ENCODE data around the gene SCPEP1. TPM values are rescaled to one million over a fixed set of nuclear protein-coding genes. Genes with fewer than 3 reads are reported as not detected.
A peak's percentile ranks its signal among the peaks of the same experiment; 100 is the strongest.

Gene SCPEP1
- total RNA-seq, 1 donor from 2014 or later, result 137 TPM

DNA sequence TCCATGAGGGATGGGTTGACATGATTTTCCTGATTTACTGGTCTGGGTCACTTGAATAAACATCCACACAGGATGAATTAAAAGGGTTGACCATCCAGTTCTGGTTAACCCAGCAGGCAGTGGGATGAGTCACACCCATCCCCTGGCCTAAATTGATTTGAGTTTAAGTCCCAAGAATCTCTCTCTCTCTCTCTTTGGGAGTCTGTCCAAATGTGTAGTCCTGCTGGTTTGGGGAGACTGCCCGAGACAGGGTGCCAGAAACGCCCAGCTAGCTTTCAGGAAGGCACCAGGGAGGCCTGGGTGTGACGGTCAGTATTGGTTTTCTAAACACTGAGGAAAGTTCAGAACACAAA is 38.8 kb downstream of the SCPEP1 start:
- Histone ChIP-seq H3K4me3 (ENCODE audit: low read depth, low read length) (no peak overlapping the region), H3K27me3 (ENCODE audit: control insufficient read depth, insufficient read depth, low read length) (no peaks in the 10 kb centered on the region), H3K36me3 (ENCODE audit: control insufficient read depth, insufficient read depth, low read length) (no peaks in the 10 kb centered on the region)
- peak; percentile 66 for FAIRE-seq
- peak; percentile 57 for DNase-seq (ENCODE audit: low read depth)
- TF ChIP-seq, protein P1, sequence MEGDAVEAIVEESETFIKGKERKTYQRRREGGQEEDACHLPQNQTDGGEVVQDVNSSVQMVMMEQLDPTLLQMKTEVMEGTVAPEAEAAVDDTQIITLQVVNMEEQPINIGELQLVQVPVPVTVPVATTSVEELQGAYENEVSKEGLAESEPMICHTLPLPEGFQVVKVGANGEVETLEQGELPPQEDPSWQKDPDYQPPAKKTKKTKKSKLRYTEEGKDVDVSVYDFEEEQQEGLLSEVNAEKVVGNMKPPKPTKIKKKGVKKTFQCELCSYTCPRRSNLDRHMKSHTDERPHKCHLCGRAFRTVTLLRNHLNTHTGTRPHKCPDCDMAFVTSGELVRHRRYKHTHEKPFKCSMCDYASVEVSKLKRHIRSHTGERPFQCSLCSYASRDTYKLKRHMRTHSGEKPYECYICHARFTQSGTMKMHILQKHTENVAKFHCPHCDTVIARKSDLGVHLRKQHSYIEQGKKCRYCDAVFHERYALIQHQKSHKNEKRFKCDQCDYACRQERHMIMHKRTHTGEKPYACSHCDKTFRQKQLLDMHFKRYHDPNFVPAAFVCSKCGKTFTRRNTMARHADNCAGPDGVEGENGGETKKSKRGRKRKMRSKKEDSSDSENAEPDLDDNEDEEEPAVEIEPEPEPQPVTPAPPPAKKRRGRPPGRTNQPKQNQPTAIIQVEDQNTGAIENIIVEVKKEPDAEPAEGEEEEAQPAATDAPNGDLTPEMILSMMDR (IDR thresholded peaks at IDR 0.05; ENCODE audit: insufficient read depth, low read length, severe bottlenecking), result no peak

DNA sequence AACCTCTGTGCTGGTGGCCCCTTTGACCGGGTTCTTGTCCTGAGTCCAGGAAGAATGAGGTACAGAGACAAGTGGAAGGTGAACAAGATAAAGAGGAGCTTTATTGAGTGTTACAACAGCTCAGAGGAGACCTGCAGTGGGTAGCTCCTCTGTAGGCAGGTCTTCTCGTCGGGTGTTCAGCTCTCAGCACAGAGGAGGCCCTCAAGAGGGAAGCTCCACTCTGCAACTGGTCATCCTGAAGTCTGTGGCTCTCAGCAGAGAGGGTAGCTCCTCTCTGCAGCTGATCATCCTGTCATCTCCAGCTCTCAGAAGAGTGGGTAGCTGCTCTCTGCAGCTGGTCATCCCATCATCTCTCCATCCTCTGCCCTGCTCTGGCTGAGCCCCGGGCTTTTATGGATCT is 39.7 kb downstream of the SCPEP1 start:
- H3K27me3 ChIP-seq (ENCODE audit: control insufficient read depth, insufficient read depth, low read length), result no peaks in the 10 kb centered on the region
- FAIRE-seq, result no peak
- DNase-seq (ENCODE audit: low read depth), result no peak
- no peaks in the 10 kb centered on the region for H3K36me3 ChIP-seq (ENCODE audit: control insufficient read depth, insufficient read depth, low read length)
- H3K4me3 ChIP-seq (ENCODE audit: low read depth, low read length), result no peak overlapping the region
- TF ChIP-seq, protein P1 (IDR thresholded peaks at IDR 0.05; ENCODE audit: insufficient read depth, low read length, severe bottlenecking), result no peak

DNA sequence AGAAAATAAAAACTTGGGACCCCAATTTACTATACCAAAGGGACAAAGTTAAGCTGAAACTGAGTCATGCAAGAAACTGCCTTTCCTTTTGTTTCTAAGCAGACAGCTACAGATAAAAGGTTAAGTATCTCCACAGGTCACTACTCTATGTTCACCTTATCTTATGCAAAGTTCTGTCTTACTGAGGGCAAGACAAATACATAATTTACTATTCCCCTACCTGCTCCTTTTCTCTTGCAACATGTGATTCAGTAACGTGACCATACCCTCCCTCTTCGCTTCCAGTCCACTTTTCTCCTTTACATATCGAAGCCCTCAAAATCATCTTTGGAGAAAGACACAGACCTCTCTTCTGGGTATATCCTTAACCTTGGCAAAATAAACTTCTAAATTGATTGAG is 42.3 kb downstream of the SCPEP1 start:
- Histone ChIP-seq H3K36me3 (ENCODE audit: control insufficient read depth, insufficient read depth, low read length) (no peaks in the 10 kb centered on the region), H3K4me3 (ENCODE audit: low read depth, low read length) (no peak overlapping the region), H3K27me3 (ENCODE audit: control insufficient read depth, insufficient read depth, low read length) (no peaks in the 10 kb centered on the region)
- TF ChIP-seq, protein P1 (IDR thresholded peaks at IDR 0.05; ENCODE audit: insufficient read depth, low read length, severe bottlenecking), result no peak
- DNase-seq (ENCODE audit: low read depth) (no peak), FAIRE-seq (no peak)

DNA sequence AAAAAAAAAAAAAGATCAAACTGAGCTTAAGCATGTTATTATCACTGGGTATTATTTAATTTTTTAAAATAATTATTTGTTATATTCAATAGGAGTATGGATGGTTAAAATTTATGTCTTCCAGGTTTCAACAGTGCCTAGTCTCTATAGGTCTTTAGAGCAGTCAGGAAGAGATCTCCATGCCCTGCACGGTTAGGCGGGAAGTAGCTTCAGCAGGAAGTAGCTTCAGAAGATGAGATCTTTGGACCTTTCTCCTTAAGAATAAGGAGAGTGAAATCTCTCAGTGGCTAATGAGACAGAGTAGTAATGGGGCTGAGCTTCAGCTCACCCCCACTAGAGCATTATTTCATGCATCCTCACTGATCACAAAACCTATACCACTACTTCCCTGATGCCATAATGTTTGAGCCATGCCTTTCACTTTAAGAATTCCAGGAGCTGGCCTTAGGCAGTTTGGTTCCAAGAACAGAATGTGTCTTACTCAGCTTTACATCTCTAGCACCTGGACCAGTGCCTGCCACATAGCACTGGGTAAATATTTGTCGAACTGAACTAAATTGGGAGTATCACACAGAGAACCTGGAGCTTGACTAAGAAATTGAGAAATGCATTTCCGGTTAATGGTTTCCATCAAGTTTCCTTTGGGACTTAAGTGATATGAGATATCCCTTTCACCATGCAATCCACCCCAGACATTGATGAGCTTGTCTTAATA is 43.5 kb downstream of the SCPEP1 start:
- TF ChIP-seq, protein P1 (IDR thresholded peaks at IDR 0.05; ENCODE audit: insufficient read depth, low read length, severe bottlenecking), result no peak
- H3K4me3 ChIP-seq (ENCODE audit: low read depth, low read length), result no peak overlapping the region
- H3K27me3 ChIP-seq (ENCODE audit: control insufficient read depth, insufficient read depth, low read length), result no peaks in the 10 kb centered on the region
- peak; percentile 93 for DNase-seq (ENCODE audit: low read depth)
- peak; percentile 47 for FAIRE-seq
- H3K36me3 ChIP-seq (ENCODE audit: control insufficient read depth, insufficient read depth, low read length), result no peaks in the 10 kb centered on the region

DNA sequence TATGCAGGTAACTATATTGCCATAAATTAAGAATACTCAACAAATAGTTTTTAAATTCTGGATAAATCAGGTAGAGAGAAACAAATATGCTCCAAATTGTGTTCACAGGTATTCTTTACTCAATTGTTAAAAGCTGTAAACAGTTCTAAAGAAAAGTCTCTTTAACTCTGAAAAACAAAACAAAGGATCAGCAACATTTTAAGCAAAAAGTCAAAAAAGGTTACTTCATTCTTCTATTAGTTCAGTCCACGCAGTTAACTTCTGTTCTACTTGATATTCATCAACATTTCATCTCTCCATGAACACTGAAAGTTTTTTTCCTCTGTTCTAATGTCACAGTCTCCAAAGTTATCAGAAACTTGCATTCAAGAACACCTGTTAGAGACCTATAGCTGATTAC is 47.9 kb downstream of the SCPEP1 start:
- no peak overlapping the region for H3K4me3 ChIP-seq (ENCODE audit: low read depth, low read length)
- H3K36me3 ChIP-seq (ENCODE audit: control insufficient read depth, insufficient read depth, low read length), result no peaks in the 10 kb centered on the region
- FAIRE-seq, result no peak
- no peaks in the 10 kb centered on the region for H3K27me3 ChIP-seq (ENCODE audit: control insufficient read depth, insufficient read depth, low read length)
- TF ChIP-seq, protein P1 (IDR thresholded peaks at IDR 0.05; ENCODE audit: insufficient read depth, low read length, severe bottlenecking), result no peak
- no peak for DNase-seq (ENCODE audit: low read depth)

DNA sequence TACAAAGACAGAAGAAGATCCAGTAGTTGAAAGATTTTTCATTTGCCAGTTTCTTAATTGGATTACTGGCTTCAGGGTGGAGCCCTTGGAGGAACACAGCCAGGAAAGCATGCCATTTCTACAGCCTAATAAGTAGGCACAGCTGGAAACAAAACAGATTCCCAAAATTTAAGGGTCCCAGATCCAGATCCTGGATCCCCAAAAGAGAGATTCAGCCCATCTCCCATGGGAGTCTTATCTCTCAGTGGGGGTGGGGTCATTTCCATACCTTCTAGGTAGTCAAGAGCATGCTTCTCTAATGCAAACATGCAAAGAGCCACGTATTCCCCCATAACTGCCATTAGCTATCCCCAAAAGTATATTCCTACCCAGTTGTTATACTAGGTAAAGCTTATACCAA is 49.9 kb downstream of the SCPEP1 start:
- Histone ChIP-seq H3K4me3 (ENCODE audit: low read depth, low read length) (no peak overlapping the region), H3K27me3 (ENCODE audit: control insufficient read depth, insufficient read depth, low read length) (no peaks in the 10 kb centered on the region), H3K36me3 (ENCODE audit: control insufficient read depth, insufficient read depth, low read length) (no peaks in the 10 kb centered on the region)
- FAIRE-seq (no peak), DNase-seq (ENCODE audit: low read depth) (no peak)
- TF ChIP-seq, protein P1 (IDR thresholded peaks at IDR 0.05; ENCODE audit: insufficient read depth, low read length, severe bottlenecking), result no peak

All from bronchial epithelial cell (primary cell).